Hematopoietic multipotent progenitor cell treated with erythropoietin and hydrocortisone succinate and interleukin-3 and kit ligand, for 4 days (in vitro differentiated cells): ENCODE data around the gene ADRB2.
"Not testable (repeated sequence)": the region's sequence is repeated elsewhere in the genome, so short reads cannot be mapped to it uniquely, and the experiment has no call there.

Source experiments
- DNase-seq: peaks from one replicate; pipeline ENCODE4 v3.0.0-alpha.2; 2015

ADRB2 gene

GRCh38 chr5:148826053-148826738 is at the start of gene ADRB2:
Gene ADRB2, plus strand, starts transcription at chr5:148826611. Its CDS starts 221 bp downstream, at chr5:148826832.
- DNase-seq = peak; percentile 97

- no peak for DNase-seq
Measured at GRCh38 chr5:148776780-148777179, 49.6 kb upstream of the ADRB2 start.

- DNase-seq = peak; percentile 38
Measured at GRCh38 chr5:148778882-148779281, 47.5 kb upstream of the ADRB2 start.

- DNase-seq = no peak
Measured at GRCh38 chr5:148780711-148781110, 45.7 kb upstream of the ADRB2 start.

- peak; percentile 68 for DNase-seq
Measured at GRCh38 chr5:148781766-148782165, 44.6 kb upstream of the ADRB2 start.

- no peak for DNase-seq
Measured at GRCh38 chr5:148785223-148785622, 41.2 kb upstream of the ADRB2 start.

GRCh38 chr5:148786456-148786855 is 40.0 kb upstream of the ADRB2 start:
- no peak for DNase-seq

- DNase-seq = no peak
Measured at GRCh38 chr5:148788636-148789035, 37.8 kb upstream of the ADRB2 start.

GRCh38 chr5:148790545-148791333 is 35.7 kb upstream of the ADRB2 start:
- no peak for DNase-seq

GRCh38 chr5:148791334-148791667 is 35.1 kb upstream of the ADRB2 start:
- no peak for DNase-seq

GRCh38 chr5:148791696-148792095 is 34.7 kb upstream of the ADRB2 start:
- no peak for DNase-seq

GRCh38 chr5:148792744-148793143 is 33.7 kb upstream of the ADRB2 start:
- no peak for DNase-seq

GRCh38 chr5:148793261-148793660 is 33.1 kb upstream of the ADRB2 start:
- DNase-seq = no peak

GRCh38 chr5:148794275-148794674 is 32.1 kb upstream of the ADRB2 start:
- DNase-seq = no peak

GRCh38 chr5:148794729-148795561 is 31.5 kb upstream of the ADRB2 start:
- DNase-seq = peak; percentile 74

GRCh38 chr5:148796936-148797335 is 29.5 kb upstream of the ADRB2 start:
- DNase-seq = no peak

GRCh38 chr5:148798786-148799185 is 27.6 kb upstream of the ADRB2 start:
- no peak for DNase-seq

GRCh38 chr5:148799737-148800527 is 26.5 kb upstream of the ADRB2 start:
- no peak for DNase-seq

GRCh38 chr5:148801682-148802276 is 24.6 kb upstream of the ADRB2 start:
- DNase-seq = peak; percentile 80

GRCh38 chr5:148803451-148803850 is 23.0 kb upstream of the ADRB2 start:
- DNase-seq = not testable (repeated sequence)

GRCh38 chr5:148804393-148804792 is 22.0 kb upstream of the ADRB2 start:
- no peak for DNase-seq
